Vagina (tissue), 2 donors: Measurements from ENCODE around the gene OR11A1. TPM values are rescaled to one million over a fixed set of nuclear protein-coding genes. Genes with fewer than 3 reads are reported as not detected.
"Not testable (repeated sequence)": the region's sequence is repeated elsewhere in the genome, so short reads cannot be mapped to it uniquely, and the experiment has no call there.

ENCODE experiments used
- DNase-seq, 2 donors: peaks; one replicate each; pipeline ENCODE4 v3.0.0-alpha.2; 2017; ENCODE audit errors: extremely low spot score in 2 of 2
- H3K27ac ChIP-seq: fragments of 200-600 bp; sonication (generic); one replicate; pipeline ENCODE4 v1.5.1; 2019
- H3K27me3 ChIP-seq: fragments of 200-600 bp; sonication (generic); one replicate; pipeline ENCODE4 v1.5.1; 2019
- H3K36me3 ChIP-seq, 2 donors: fragments of 200-600 bp; sonication (generic); one replicate each; pipeline ENCODE4 v1.5.1; 2017 to 2019
- H3K4me1 ChIP-seq: fragments of 200-600 bp; sonication (generic); one replicate; pipeline ENCODE4 v1.5.1; 2019
- H3K4me3 ChIP-seq, 2 donors: fragments of 200-600 bp; sonication (generic); 1 replicate in 1 of 2; 2 replicates in 1 of 2; pipeline ENCODE4 v1.5.1; 2016 to 2019
- H3K9me3 ChIP-seq: fragments of 200-600 bp; sonication (generic); one replicate; pipeline ENCODE4 v1.5.1; 2019
- POLR2A ChIP-seq, 2 donors: fragments of 450-650 bp; IDR thresholded peaks; one replicate each; pipeline ENCODE4 v1.6.1; 2017; ENCODE audit warnings: antibody characterized with exemption in 2 of 2, mild to moderate bottlenecking in 2 of 2, moderate library complexity in 2 of 2
- POLR2AphosphoS5 ChIP-seq, 2 donors: sonication (generic); formaldehyde crosslinking; IDR thresholded peaks; one replicate each; pipeline ENCODE4 v1.9.0; 2017; ENCODE audit warnings: antibody characterized with exemption in 2 of 2, mild to moderate bottlenecking in 2 of 2, low read depth in 1 of 2; ENCODE audit not compliant: insufficient read depth in 1 of 2
- intact Hi-C: fragments of 100-400 bp; cut with DNase I; formaldehyde crosslinking; loops from one replicate; pipeline ENCODE4 v1.15.1; 2023
- total RNA-seq: library from RNA; depleted of rRNA; stranded (reverse); fragments of >200 nt; gene quantifications from one replicate; pipeline ENCODE4 v1.2.3, GENCODE V29; 2016
- TF ChIP-seq, protein P1 (sequence below), 3 experiments: fragments of 450-650 bp in 2 of 3; fragments of 200-600 bp in 1 of 3; sonication (generic) in 1 of 3; IDR thresholded peaks; one replicate each; pipeline ENCODE4 v1.5.1; 2017 to 2019; ENCODE audit warnings: antibody characterized with exemption in 3 of 3, mild to moderate bottlenecking in 2 of 3, moderate library complexity in 2 of 3

The OR11A1 gene
- total RNA-seq, 1 donor from 2014 or later = not detected

DNA sequence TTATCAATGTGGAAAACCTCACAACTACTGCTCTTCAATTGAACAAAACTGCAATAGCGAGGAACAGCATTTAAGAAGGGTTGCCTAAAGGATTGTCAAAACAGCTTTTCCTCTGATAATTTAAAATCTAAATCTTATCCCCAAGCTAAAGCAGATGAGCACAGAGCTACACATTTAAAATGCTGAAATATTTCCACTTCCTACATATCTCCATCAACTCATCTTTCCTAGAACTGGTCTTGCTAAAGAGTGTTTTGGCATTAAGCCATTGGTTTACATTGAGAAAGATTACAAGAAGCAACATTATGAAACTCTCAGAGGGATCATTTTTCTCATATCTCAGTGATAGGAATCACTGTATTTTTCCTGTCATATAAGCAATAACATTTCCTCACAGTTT is 14.2 kb downstream of the OR11A1 start:
- Histone ChIP-seq H3K36me3 (no peaks in the 10 kb centered on the region), H3K4me1 (no peaks in the 10 kb centered on the region), H3K27ac (no peak overlapping the region), H3K9me3 (no peaks in the 10 kb centered on the region), H3K27me3 (no peaks in the 10 kb centered on the region), H3K4me3 (no peak overlapping the region)
- DNase-seq = no peak
- no peak for TF ChIP-seq POLR2A (IDR thresholded peaks at IDR 0.05)
- TF ChIP-seq POLR2AphosphoS5 (IDR thresholded peaks at IDR 0.05; ENCODE audit: insufficient read depth in 1 of 2, low read depth in 1 of 2) = no peak
- TF ChIP-seq, protein P1, sequence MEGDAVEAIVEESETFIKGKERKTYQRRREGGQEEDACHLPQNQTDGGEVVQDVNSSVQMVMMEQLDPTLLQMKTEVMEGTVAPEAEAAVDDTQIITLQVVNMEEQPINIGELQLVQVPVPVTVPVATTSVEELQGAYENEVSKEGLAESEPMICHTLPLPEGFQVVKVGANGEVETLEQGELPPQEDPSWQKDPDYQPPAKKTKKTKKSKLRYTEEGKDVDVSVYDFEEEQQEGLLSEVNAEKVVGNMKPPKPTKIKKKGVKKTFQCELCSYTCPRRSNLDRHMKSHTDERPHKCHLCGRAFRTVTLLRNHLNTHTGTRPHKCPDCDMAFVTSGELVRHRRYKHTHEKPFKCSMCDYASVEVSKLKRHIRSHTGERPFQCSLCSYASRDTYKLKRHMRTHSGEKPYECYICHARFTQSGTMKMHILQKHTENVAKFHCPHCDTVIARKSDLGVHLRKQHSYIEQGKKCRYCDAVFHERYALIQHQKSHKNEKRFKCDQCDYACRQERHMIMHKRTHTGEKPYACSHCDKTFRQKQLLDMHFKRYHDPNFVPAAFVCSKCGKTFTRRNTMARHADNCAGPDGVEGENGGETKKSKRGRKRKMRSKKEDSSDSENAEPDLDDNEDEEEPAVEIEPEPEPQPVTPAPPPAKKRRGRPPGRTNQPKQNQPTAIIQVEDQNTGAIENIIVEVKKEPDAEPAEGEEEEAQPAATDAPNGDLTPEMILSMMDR (IDR thresholded peaks at IDR 0.05) = no peak
- intact Hi-C loops = no loop called here

DNA sequence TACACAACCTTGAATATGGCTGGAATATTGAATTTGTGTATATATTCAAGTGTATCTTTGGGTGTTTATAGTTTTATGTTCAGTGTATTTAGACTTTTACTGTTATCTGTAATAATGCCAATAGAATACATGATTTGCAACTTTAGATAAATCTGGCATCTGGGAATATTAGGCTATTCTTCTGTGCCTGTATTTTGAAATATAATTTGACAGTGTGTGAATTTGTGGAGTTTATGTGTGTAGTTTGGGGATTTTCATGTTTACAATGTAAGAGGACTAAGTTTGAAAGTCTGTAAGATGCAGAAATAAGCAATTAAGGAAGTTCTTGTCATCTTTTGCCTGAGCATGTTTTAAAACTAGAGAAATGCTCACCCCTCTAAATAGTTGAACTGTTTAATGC is 17.9 kb downstream of the OR11A1 start, which contains the start of gene OR10C1:
Gene OR10C1 (plus strand): TSS at position 301 of the 400 bp plus-strand sequence. CDS start 710 bp downstream, outside the sequence.
- Histone ChIP-seq H3K27ac (no peak within 1 kb of the TSS), H3K9me3 (no peaks in the 10 kb centered on the region), H3K36me3 (no peaks in the 10 kb centered on the region), H3K27me3 (no peaks in the 10 kb centered on the region), H3K4me3 (no peak within 1 kb of the TSS), H3K4me1 (no peaks in the 10 kb centered on the region)
- no peak for DNase-seq
- no peak for TF ChIP-seq POLR2A (IDR thresholded peaks at IDR 0.05)
- TF ChIP-seq POLR2AphosphoS5 (IDR thresholded peaks at IDR 0.05; ENCODE audit: insufficient read depth in 1 of 2, low read depth in 1 of 2) = no peak
- TF ChIP-seq, protein P1 (IDR thresholded peaks at IDR 0.05) = no peak
- intact Hi-C loops = no loop called here

DNA sequence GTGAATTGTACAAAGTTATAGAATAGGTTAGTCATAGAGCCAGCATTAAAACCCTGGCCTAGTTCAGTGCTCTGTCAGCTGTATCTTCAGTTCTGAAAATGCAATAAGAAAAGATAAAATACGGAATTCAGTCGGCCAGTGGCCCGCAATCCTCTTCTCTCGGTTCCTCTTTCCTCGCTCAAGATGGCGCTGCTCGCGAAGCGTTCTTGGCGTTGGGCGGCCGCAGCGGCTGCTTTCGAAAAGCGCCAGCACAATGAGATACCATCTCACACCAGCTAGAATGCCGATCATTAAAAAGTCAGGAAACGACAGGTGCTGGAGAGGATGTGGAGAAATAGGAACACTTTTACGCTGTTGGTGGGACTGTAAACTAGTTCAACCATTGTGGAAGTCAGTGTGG is 20.1 kb downstream of the OR11A1 start:
- H3K27ac ChIP-seq, H3K4me3 ChIP-seq, H3K4me1 ChIP-seq, intact Hi-C loops, H3K27me3 ChIP-seq, H3K9me3 ChIP-seq, DNase-seq, H3K36me3 ChIP-seq: not testable (repeated sequence)

DNA sequence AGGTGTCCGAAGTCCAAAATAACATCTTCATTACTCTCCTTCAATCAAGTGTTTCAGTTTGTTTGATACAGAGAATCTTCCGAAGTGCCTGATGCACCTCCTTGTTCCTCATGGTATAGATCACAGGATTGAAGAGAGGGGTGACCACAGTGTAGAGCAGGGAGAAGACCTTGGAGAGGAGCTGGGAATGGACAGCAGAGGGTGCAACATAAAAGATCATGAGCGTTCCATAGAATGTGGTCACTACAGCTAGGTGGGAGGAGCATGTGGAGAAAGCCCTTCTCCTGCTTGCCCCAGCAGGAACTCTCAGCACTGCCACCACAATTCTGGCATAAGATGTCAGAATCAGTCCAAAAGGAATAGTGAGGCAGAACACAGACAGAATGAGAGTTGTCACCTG is 30.2 kb downstream of the OR11A1 start:
- intact Hi-C loops = no loop called here
- H3K4me1 ChIP-seq = no peaks in the 10 kb centered on the region
- no peak for TF ChIP-seq POLR2AphosphoS5 (IDR thresholded peaks at IDR 0.05; ENCODE audit: insufficient read depth in 1 of 2, low read depth in 1 of 2)
- TF ChIP-seq POLR2A (IDR thresholded peaks at IDR 0.05) = no peak
- TF ChIP-seq, protein P1 (IDR thresholded peaks at IDR 0.05) = no peak
- no peaks in the 10 kb centered on the region for H3K36me3 ChIP-seq
- H3K27ac ChIP-seq = no peak overlapping the region
- no peak for DNase-seq
- no peaks in the 10 kb centered on the region for H3K27me3 ChIP-seq
- H3K4me3 ChIP-seq = no peak overlapping the region
- no peaks in the 10 kb centered on the region for H3K9me3 ChIP-seq

DNA sequence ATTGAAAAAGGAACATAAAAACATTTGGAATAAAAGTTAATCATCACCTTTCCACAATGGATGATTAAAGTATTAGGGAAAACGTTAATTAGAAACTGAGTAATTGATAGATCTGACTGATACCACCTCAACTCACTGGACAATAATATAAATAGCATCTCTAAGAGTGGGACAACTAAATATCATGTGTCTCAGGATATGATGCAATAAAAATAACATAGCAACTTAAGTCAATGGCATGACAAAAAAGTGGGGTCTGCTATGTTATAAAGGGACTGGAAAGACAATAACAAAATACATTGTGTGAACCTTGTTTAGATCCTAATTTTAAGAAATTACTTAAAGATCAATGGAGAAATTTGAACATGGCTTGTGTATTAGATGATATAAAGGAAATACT is 31.8 kb downstream of the OR11A1 start:
- H3K27me3 ChIP-seq = no peaks in the 10 kb centered on the region
- no peak for DNase-seq
- intact Hi-C loops = no loop called here
- H3K27ac ChIP-seq = no peak overlapping the region
- H3K9me3 ChIP-seq = no peaks in the 10 kb centered on the region
- H3K4me3 ChIP-seq = no peak overlapping the region
- no peaks in the 10 kb centered on the region for H3K4me1 ChIP-seq
- H3K36me3 ChIP-seq = no peaks in the 10 kb centered on the region
- TF ChIP-seq, protein P1 (IDR thresholded peaks at IDR 0.05) = no peak

DNA sequence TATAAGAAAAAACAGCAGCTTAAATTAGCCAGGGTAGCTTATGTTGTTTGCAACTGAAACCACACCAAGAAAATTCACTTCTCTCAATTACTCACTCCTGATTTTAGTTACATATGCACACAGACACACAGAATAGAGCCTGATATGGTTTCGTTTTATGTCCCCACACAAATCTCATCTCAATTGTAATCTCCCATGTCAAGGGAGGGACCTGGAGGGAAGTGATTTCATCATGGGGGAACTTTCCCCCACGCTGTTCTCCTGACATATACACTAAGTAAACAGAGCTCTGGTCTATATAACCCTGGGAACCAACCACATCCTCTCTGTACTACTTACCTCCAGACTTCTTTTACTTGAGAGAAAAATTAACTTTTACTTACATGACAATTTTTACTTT is 32.3 kb downstream of the OR11A1 start:
- Histone ChIP-seq H3K27me3 (no peaks in the 10 kb centered on the region), H3K27ac (no peak overlapping the region), H3K4me3 (no peak overlapping the region), H3K4me1 (no peaks in the 10 kb centered on the region), H3K36me3 (no peaks in the 10 kb centered on the region), H3K9me3 (no peaks in the 10 kb centered on the region)
- intact Hi-C loops = no loop called here
- no peak for DNase-seq
- no peak for TF ChIP-seq POLR2A (IDR thresholded peaks at IDR 0.05)
